Naive thymus-derived CD4-positive, alpha-beta T cell (primary cell): ENCODE data around the gene ANKRD33. TPM values are rescaled to one million over a fixed set of nuclear protein-coding genes. Genes with fewer than 3 reads are reported as not detected.

Source experiments
- ATAC-seq: fragments of 150-1000 bp; cut with Tn5 transposase; 2 replicates; pipeline ENCODE4 v1.10.0; 2021; ENCODE audit warnings: mild to moderate bottlenecking, moderate library complexity
- CTCF ChIA-PET: fragments of 350-600 bp; sonication (Branson Sonifier 250); formaldehyde crosslinking; loops from one replicate; lab custom pipeline; 2021; ENCODE audit warnings: antibody characterized with exemption; lab: Charles Lee
- POLR2A ChIA-PET: fragments of 350-600 bp; sonication (Branson Sonifier 250); formaldehyde crosslinking; loops from one replicate; lab custom pipeline; 2021; ENCODE audit warnings: antibody characterized with exemption, inconsistent platforms; lab: Charles Lee
- DNase-seq, 9 donors: peaks; one replicate each; pipeline versions ENCODE4 v3.0.0 to v3.0.0-alpha.2; 2020 to 2022; ENCODE audit warnings: mixed read lengths in 1 of 9
- H3K27ac ChIP-seq: one replicate; pipeline ENCODE4 v1.7.0; 2013; ENCODE audit warnings: mild to moderate bottlenecking, low read depth, low read length, moderate library complexity
- H3K27me3 ChIP-seq, 2 donors: one replicate each; pipeline ENCODE4 v1.7.0; 2013; ENCODE audit warnings: low read length in 2 of 2, mild to moderate bottlenecking in 2 of 2, moderate library complexity in 2 of 2; ENCODE audit not compliant: control insufficient read depth in 2 of 2, insufficient read depth in 2 of 2
- H3K36me3 ChIP-seq, 3 experiments: 1 replicate in 2 of 3; 2 replicates in 1 of 3; pipeline ENCODE4 v1.7.0; 2013; ENCODE audit warnings: low read length in 3 of 3, mild to moderate bottlenecking in 3 of 3, moderate library complexity in 1 of 3; ENCODE audit not compliant: insufficient read depth in 3 of 3, control insufficient read depth in 2 of 3
- H3K4me1 ChIP-seq, 2 donors: one replicate each; pipeline ENCODE4 v1.7.0; 2013; ENCODE audit warnings: low read length in 2 of 2, mild to moderate bottlenecking in 2 of 2, moderate library complexity in 1 of 2; ENCODE audit not compliant: control insufficient read depth in 2 of 2, insufficient read depth in 2 of 2
- H3K4me3 ChIP-seq: 2 replicates; pipeline ENCODE4 v1.7.0; 2013; ENCODE audit warnings: mild to moderate bottlenecking, low read length
- H3K9me3 ChIP-seq, 3 experiments: 1 replicate in 2 of 3; 2 replicates in 1 of 3; pipeline ENCODE4 v1.7.0; 2013; ENCODE audit warnings: low read length in 3 of 3; ENCODE audit not compliant: control insufficient read depth in 2 of 3
- H3K27ac Mint-ChIP-seq, 9 donors: one replicate each; pipeline ENCODE4 v1.8.0; 2020 to 2022; ENCODE audit warnings: mixed read lengths in 9 of 9, mild to moderate bottlenecking in 8 of 9, moderate library complexity in 5 of 9, inconsistent platforms in 2 of 9
- H3K27me3 Mint-ChIP-seq, 5 donors: one replicate each; pipeline ENCODE4 v1.8.0; 2021 to 2022; ENCODE audit warnings: mixed read lengths in 5 of 5, mild to moderate bottlenecking in 1 of 5
- H3K36me3 Mint-ChIP-seq, 5 donors: one replicate each; pipeline ENCODE4 v1.8.0; 2020 to 2022; ENCODE audit warnings: mixed read lengths in 5 of 5, mild to moderate bottlenecking in 3 of 5, inconsistent platforms in 1 of 5
- H3K4me1 Mint-ChIP-seq, 7 donors: one replicate each; pipeline ENCODE4 v1.8.0; 2020 to 2022; ENCODE audit warnings: mixed read lengths in 7 of 7, mild to moderate bottlenecking in 3 of 7, inconsistent platforms in 1 of 7
- H3K4me3 Mint-ChIP-seq, 10 donors: one replicate each; pipeline ENCODE4 v1.8.0; 2020 to 2022; ENCODE audit warnings: mild to moderate bottlenecking in 10 of 10, mixed read lengths in 10 of 10, moderate library complexity in 6 of 10, inconsistent platforms in 2 of 10
- H3K9me3 Mint-ChIP-seq, 11 donors: one replicate each; pipeline ENCODE4 v1.8.0; 2020 to 2022; ENCODE audit warnings: mixed read lengths in 11 of 11, mild to moderate bottlenecking in 4 of 11, inconsistent platforms in 1 of 11, moderate library complexity in 1 of 11
- intact Hi-C, 2 donors: fragments of 100-400 bp; cut with micrococcal nuclease; formaldehyde crosslinking; loops; one replicate each; pipeline ENCODE4 v1.15.1; 2023
- polyA plus RNA-seq, 2 donors: library from polyadenylated mRNA; unstranded; fragments of 300-500 nt; fragmentation: Illumina TruSeq; gene quantifications; one replicate each; pipeline ENCODE4 v1.2.3, GENCODE V29; 2021
- total RNA-seq, 6 experiments: library from RNA in 5 of 6; stranded (reverse) in 5 of 6; gene quantifications; 1 replicate in 5 of 6; 2 replicates in 1 of 6; pipeline ENCODE4 v1.2.3 and lab custom pipeline; 2021 to 2026

ANKRD33 gene
- total and polyA plus RNA-seq, 7 experiments from 2014 or later: not detected

DNA sequence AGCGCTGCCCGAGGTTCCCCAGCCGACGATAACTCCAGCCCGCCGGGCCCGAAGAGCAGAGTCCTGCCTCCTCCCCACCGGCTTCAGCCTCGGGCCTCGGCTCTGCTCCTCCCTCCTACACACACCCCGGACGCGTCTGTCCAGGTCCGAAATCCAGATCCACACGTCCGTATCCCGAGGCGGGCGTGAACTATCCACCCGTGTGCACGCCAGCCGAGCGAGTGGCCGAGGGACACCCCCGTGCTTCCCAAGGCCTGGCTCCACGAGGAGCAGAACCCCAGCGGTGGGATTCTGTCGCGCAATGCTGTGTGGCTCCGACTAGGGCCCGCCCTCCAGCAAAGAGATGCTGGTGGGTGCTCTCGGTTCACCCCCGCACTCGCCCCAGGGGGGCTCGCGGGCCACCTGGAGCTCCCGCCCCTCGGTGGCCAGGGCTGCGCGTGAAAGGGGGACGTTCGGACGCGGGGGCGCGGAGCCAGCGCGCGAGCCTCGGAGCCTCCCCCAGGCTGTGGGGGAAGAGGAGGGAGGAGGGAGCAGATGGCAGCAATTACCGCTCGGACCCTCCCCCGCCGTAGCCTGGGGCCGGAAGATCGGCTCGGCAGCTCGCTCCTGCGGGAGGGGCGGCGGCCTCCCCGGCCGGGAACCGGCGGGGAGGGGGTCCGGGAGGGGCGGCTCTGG lies 18.9 kb upstream of the ANKRD33 start:
- ChIA-PET POLR2A (no interaction called here), CTCF (interaction anchor here (0.7 to 1.2 kb wide), 2 partner anchors 19 to 48 kb away, joined by 3 to 4 read pairs; partner anchors contain the start of gene ANKRD33)
- H3K4me1 ChIP-seq: no peaks in the 10 kb centered on the region
- ATAC-seq: peak; percentile 4
- no peak for DNase-seq
- H3K4me3 ChIP-seq: no peak overlapping the region
- no peaks in the 10 kb centered on the region for H3K9me3 Mint-ChIP-seq
- no peaks in the 10 kb centered on the region for H3K36me3 ChIP-seq
- peak overlapping the region in 7 of 10 donors; percentile 12 to 66 (median 58) for H3K4me3 Mint-ChIP-seq
- H3K27me3 Mint-ChIP-seq: peaks cover 45 to 65% (median 47%) of the 10 kb centered on the region in 5 donors
- intact Hi-C loops: no loop called here
- no peak overlapping the region for H3K27ac Mint-ChIP-seq
- H3K36me3 Mint-ChIP-seq: no peaks in the 10 kb centered on the region
- no peak overlapping the region for H3K27ac ChIP-seq
- no peaks in the 10 kb centered on the region for H3K9me3 ChIP-seq
- peaks cover 6 to 25% (median 17%) of the 10 kb centered on the region in 7 donors for H3K4me1 Mint-ChIP-seq
- H3K27me3 ChIP-seq: peaks cover 0 to 34% of the 10 kb centered on the region in 2 donors

DNA sequence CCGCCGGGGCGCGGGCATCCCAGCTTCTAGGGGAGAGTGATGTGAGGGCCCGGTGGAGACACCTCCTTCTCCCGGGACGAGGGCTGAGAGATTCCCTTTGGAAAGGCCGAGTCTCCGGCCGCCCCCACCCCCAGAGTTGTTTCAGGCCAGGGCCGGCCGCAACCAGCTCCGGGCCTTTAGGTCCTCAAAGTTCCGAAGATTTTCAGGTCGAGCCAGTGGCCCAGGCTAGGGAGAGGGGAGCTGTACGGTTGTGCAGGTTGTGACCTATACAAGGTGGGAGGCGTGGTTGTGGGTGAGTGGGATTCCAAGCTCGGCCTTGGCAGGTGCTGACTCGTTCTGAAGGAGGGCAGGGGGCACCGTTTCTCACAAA lies 18.4 kb upstream of the ANKRD33 start:
- no peaks in the 10 kb centered on the region for H3K4me1 ChIP-seq
- CTCF ChIA-PET: interaction anchor here (0.6 to 1.2 kb wide), 3 partner anchors 9 to 49 kb away, joined by 3 to 5 read pairs (median 4); partner anchors contain the start of gene ANKRD33
- Mint-ChIP-seq H3K36me3 (no peaks in the 10 kb centered on the region), H3K4me3 (peak overlapping the region in 4 of 10 donors; percentile 17 to 58 (median 29)), H3K27me3 (peaks cover 44 to 63% (median 47%) of the 10 kb centered on the region in 5 donors), H3K9me3 (no peaks in the 10 kb centered on the region), H3K27ac (no peak overlapping the region), H3K4me1 (peaks cover 6 to 22% (median 16%) of the 10 kb centered on the region in 7 donors)
- no peak overlapping the region for H3K27ac ChIP-seq
- H3K27me3 ChIP-seq: peaks cover 0 to 29% of the 10 kb centered on the region in 2 donors
- no peak overlapping the region for H3K4me3 ChIP-seq
- POLR2A ChIA-PET: no interaction called here
- no peaks in the 10 kb centered on the region for H3K36me3 ChIP-seq
- no peaks in the 10 kb centered on the region for H3K9me3 ChIP-seq
- ATAC-seq (no peak), DNase-seq (no peak)
- intact Hi-C loops: no loop called here

DNA sequence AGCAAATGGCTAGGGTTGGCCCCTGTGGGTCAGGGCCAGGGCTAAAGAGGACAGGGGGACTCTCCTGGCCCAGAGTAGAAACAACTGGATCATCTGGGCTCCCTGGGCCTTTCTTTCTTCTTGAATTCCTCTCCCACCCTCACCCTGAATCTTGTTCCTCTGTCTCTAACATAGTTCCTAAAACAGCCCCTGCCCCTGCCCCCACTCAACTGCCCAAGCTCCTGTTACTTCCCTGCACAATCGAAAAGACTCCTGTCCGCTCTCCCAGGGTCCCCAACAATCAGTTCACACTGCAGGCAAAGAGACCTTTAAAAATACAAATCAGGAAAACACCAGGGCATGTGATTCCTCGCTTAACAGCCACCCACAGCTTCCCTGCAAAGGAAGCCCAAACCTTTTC lies 18.0 kb upstream of the ANKRD33 start:
- ATAC-seq (no peak), DNase-seq (no peak)
- intact Hi-C loops: no loop called here
- H3K9me3 ChIP-seq: no peaks in the 10 kb centered on the region
- Mint-ChIP-seq H3K27ac (no peak overlapping the region), H3K4me3 (peak overlapping the region in 7 of 10 donors; percentile 1 to 58 (median 26)), H3K36me3 (no peaks in the 10 kb centered on the region), H3K4me1 (peaks cover 6 to 19% (median 14%) of the 10 kb centered on the region in 7 donors), H3K27me3 (peaks cover 41 to 59% (median 42%) of the 10 kb centered on the region in 5 donors), H3K9me3 (no peaks in the 10 kb centered on the region)
- peaks cover 0 to 27% of the 10 kb centered on the region in 2 donors for H3K27me3 ChIP-seq
- no peaks in the 10 kb centered on the region for H3K36me3 ChIP-seq
- no peak overlapping the region for H3K4me3 ChIP-seq
- ChIA-PET POLR2A (no interaction called here), CTCF (interaction anchor here (0.6 to 1.2 kb wide), 3 partner anchors 8 to 49 kb away, joined by 3 to 5 read pairs (median 4); partner anchors contain the start of gene ANKRD33)
- H3K27ac ChIP-seq: no peak overlapping the region
- H3K4me1 ChIP-seq: no peaks in the 10 kb centered on the region

DNA sequence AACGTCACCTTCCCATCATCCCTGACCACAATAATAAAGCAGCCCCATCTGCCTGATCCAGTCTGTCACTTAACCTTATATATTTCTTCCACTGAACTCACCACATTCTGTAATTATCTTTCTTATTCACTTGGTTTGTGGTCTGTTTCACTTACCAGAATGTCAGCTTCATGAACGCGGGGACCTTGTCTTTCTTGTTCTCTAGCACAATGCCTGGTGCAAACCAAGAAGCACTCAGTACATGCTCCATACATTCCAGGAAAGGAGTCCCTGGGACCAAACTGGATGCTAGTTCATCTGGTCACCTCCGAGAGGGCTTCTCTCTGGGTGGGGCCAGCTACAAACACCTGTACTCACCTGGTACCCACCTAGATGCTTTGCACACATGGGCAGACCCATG lies 17.4 kb upstream of the ANKRD33 start:
- Mint-ChIP-seq H3K4me3 (peak overlapping the region in 6 of 10 donors; percentile 1 to 58 (median 12)), H3K27me3 (peaks cover 41 to 54% (median 41%) of the 10 kb centered on the region in 5 donors), H3K27ac (no peak overlapping the region), H3K4me1 (peaks cover 6 to 19% (median 15%) of the 10 kb centered on the region in 7 donors), H3K36me3 (no peaks in the 10 kb centered on the region), H3K9me3 (no peaks in the 10 kb centered on the region)
- no peaks in the 10 kb centered on the region for H3K9me3 ChIP-seq
- no peak overlapping the region for H3K4me3 ChIP-seq
- H3K27ac ChIP-seq: no peak overlapping the region
- H3K4me1 ChIP-seq: no peaks in the 10 kb centered on the region
- CTCF ChIA-PET: no interaction called here
- intact Hi-C loops: no loop called here
- no peak for DNase-seq
- no peaks in the 10 kb centered on the region for H3K36me3 ChIP-seq
- H3K27me3 ChIP-seq: peaks cover 0 to 21% of the 10 kb centered on the region in 2 donors
- no peak for ATAC-seq
- POLR2A ChIA-PET: no interaction called here

DNA sequence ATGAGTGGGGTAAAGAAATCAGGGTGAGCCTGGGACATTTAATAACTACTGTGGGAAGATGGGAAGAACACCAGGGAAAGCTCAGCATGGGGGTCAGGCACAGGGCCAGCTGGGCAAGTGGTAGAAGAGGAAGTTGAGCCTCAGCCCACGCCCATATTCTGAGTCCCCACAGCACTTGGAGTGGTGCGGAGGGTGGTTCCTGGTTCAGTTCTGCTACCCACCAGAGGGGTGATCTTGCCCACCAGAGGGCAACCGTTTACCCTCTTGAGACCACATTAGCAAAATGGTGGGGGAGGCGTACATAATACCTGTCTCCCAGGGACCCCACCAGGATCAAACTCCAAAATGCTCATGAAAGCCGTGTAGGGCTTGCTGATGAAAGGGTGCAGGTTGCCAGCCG lies 16.8 kb upstream of the ANKRD33 start:
- POLR2A ChIA-PET: no interaction called here
- Histone ChIP-seq H3K4me3 (no peak overlapping the region), H3K36me3 (no peaks in the 10 kb centered on the region), H3K9me3 (no peaks in the 10 kb centered on the region), H3K27me3 (peaks cover 0 to 16% of the 10 kb centered on the region in 2 donors), H3K4me1 (no peaks in the 10 kb centered on the region), H3K27ac (no peak overlapping the region)
- ATAC-seq (peak; percentile 71), DNase-seq (no peak)
- intact Hi-C loops: no loop called here
- Mint-ChIP-seq H3K4me3 (no peak overlapping the region), H3K9me3 (no peaks in the 10 kb centered on the region), H3K36me3 (no peaks in the 10 kb centered on the region), H3K27ac (no peak overlapping the region), H3K4me1 (peaks cover 6 to 19% (median 15%) of the 10 kb centered on the region in 7 donors), H3K27me3 (peaks cover 40 to 49% (median 41%) of the 10 kb centered on the region in 5 donors)
- CTCF ChIA-PET: no interaction called here

DNA sequence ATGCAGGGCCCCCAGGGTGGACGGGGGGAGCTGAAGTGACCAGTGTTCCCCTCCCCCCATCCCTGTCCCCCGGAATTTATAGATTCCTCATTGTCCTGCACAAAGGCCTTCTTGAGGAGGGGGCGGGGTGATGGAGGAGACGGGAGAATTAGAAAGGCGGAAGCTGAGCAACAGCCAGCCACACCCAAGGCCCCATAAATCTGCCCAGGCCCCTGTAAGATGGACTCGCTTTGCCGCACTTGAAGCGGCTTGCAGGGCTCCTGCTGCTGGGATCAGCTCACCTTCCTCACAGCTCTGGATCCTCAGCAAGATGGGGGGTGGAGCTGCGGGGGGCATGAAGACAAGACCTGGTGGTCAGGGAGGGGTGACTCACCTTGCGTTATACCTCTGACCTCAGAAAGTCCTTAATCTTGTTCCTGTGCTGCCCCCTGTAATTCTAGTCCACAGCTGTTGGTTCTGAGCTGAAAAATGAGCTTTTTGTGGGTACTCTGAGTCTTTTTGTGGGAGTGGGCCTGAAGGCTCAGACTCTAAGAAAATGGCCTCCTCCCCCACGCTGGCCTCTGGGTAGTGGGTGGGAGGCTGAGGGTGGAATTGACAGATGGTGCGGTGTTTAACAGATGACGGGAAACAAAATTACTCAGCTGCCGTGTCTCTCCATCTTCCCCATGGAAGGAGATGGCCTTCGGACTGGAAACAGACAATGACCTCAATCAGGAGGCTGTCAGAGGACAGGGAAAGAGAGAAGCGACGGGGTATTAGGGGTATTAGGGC lies 15.8 kb upstream of the ANKRD33 start:
- H3K4me1 ChIP-seq: no peaks in the 10 kb centered on the region

More for the DNA sequence above, 15.8 kb upstream of the ANKRD33 start:
- no peak overlapping the region for H3K27ac Mint-ChIP-seq
- H3K36me3 ChIP-seq: no peaks in the 10 kb centered on the region
- no peaks in the 10 kb centered on the region for H3K9me3 ChIP-seq
- ChIA-PET CTCF (interaction anchor here (0.6 kb wide), 2 partner anchors 17 to 431 kb away, joined by 3 read pairs; no protein-coding TSS in a partner anchor), POLR2A (no interaction called here)
- H3K36me3 Mint-ChIP-seq: no peaks in the 10 kb centered on the region
- intact Hi-C loops: no loop called here
- no peak overlapping the region for H3K4me3 Mint-ChIP-seq
- ATAC-seq: no peak
- no peak overlapping the region for H3K4me3 ChIP-seq
- H3K27me3 ChIP-seq: peaks cover 0 to 16% of the 10 kb centered on the region in 2 donors
- H3K27ac ChIP-seq: no peak overlapping the region
- H3K4me1 Mint-ChIP-seq: peaks cover 6 to 19% (median 15%) of the 10 kb centered on the region in 7 donors
- DNase-seq: no peak
- no peaks in the 10 kb centered on the region for H3K9me3 Mint-ChIP-seq
- peaks cover 35 to 46% (median 40%) of the 10 kb centered on the region in 5 donors for H3K27me3 Mint-ChIP-seq
